Erythroblast (primary cell): ENCODE data around the gene ANO9.

Source experiments
- GATA1 ChIP-seq: IDR thresholded peaks from 2 replicates; pipeline ENCODE4 v1.6.1; 2011; ENCODE audit warnings: low read depth, mild to moderate bottlenecking, control low read depth, low read length, moderate library complexity
- POLR2A ChIP-seq: IDR thresholded peaks from 2 replicates; pipeline ENCODE4 v1.6.1; 2011; ENCODE audit warnings: mild to moderate bottlenecking, low read length

- TF ChIP-seq POLR2A = no peak
- TF ChIP-seq GATA1 = no peak
Measured at GRCh38 chr11:370070-370941, 71.5 kb downstream of the ANO9 start.
